Limb (tissue), 2 donors: ENCODE results near the gene ZNF783.
"Not testable (repeated sequence)": the region's sequence is repeated elsewhere in the genome, so short reads cannot be mapped to it uniquely, and the experiment has no call there.

Experiments
- DNase-seq, 2 donors: peaks; one replicate each; pipeline ENCODE4 v3.0.0-alpha.2; 2016; ENCODE audit errors: extremely low spot score in 2 of 2

The ZNF783 gene

DNA sequence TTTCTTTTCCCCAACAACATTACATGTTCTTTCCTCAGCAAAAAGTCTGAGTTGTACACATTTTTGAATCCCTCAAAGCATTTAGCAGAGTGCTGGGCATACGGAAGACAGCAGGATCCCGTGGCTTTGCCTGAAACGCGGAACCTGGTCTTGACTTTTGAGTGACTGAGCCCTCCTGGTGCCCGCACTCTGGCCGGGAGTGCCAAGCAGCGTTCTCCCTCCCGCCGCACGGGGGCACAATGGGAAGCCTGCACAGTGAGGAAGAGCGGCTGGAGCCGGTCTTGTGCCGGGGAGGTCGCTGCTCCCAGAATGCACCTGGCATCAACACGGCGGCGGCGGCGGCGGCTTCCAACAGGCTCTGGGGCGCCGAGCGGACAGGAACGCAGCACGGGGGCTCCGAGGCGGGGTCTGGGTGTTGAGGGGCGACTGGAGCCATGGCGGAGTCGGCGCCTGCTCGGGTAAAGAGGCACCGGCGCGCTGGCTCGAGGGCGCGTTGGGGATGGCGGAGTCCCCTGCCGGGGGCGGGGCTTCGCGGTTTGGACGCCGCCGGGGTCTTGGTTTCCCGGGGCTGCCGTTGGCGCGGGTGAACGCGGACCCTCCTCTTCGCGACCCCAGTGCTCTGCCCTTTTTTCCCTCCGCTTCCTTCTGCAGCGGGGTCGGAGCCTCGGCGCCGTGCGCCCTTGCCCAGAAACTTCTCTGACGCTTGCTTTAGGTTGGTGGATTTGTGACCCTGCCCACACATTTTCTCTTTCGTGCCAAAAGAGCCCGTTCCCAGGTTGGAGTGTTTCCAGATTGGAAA lies 22.5 kb upstream of the ZNF783 start, which contains the start of gene ZNF212:
TSS of gene ZNF212 (plus strand) at position 307 of the 799 bp plus-strand sequence. CDS start at position 435, 128 bp downstream.
- DNase-seq = peak; percentile 88 to 92

DNA sequence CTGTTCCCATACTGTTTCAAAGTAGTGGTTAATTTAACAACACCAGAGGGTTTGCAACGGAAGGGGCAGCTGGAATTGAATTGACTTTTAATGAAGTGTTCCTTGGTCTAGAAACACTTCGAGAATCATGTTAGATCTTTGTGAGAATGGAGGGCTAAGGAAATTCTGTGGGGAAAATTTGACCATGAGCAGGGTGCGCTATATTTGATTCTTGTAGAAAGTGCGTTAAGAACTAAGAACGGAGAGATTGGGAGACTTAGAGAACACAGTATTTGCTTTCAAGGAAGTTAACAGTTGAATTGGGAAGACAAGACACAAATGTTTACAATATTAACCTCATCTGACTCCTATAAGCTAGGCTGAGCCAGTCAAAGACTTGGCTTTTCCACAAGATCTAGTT lies 21.4 kb upstream of the ZNF783 start:
- no peak for DNase-seq

DNA sequence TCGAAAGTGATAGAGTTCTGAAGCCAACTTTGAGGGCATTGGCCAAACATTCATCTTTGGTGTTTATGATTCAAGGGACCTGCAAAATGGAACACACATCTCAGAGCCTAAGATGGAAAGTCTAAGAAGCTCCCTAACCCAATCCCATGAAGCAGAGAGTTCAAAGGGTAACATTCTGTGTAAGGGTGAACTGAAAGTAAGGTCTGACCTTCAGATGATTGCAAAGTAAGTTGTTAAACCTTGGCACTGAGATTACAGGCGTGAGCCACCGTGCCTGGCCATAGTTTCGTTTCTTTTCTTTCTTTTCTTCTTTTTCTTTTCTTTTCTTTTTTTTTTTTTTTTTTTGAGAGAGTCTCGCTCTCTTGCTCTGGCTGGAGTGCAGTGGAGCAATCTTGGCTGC lies 20.3 kb upstream of the ZNF783 start:
- DNase-seq = no peak

DNA sequence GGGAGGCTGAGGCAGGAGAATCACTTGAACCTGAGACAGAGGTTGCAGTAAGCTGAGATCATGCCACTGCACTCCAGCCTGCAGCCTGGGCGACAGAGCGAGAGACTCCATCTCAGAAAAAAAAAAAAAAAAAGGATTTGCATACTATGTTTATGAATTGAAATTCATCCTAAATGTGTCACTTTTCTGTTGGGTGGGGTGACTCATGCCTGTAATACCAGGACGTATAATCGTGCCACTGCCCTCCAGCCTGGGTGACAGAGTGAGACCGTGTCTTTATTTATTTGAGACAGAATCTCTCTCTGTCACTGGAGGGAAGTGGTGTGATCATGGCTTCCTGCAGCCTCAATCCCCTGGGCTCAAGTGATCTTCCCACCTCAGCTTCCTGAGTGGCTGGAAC lies 16.8 kb upstream of the ZNF783 start:
- DNase-seq = no peak

DNA sequence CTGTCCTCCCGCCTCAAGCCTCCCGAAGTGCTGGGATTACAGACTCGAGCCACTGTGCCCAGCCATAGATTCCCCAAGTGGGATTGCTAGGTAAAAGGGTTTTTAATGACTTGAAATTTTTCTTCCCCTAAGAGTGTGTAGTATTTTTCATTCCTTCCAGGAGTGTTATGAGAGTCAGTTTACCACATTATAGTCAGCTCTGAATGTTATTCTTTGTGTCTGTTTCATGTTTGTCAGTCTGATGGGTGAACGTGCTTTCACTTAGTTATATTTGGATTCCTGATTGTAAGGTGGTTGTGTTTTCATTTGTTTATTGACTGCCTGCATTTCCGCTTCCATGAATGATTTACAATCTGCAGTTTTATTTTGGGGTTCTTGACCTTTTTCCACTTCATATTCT lies 16.3 kb upstream of the ZNF783 start:
- DNase-seq = no peak

DNA sequence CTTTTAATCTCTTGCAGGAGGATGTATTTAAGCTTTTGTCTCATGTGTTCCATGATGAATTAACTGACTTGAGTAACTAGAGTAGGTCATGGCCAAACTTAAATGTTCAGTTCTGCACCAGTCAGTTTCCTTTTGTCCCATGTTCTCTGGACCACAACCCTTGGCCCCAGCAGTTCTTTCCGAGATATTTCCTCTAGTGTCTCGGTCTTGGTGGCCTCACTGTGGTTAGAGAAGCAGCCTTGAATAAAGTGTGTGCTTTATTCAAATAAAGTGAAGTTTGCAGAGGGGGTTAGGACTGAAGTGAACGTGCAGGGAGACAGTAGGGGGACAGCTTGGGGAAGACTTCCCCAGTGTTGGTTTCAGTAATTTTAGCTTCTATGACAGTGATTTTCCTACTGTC lies 13.2 kb upstream of the ZNF783 start:
- DNase-seq = no peak

DNA sequence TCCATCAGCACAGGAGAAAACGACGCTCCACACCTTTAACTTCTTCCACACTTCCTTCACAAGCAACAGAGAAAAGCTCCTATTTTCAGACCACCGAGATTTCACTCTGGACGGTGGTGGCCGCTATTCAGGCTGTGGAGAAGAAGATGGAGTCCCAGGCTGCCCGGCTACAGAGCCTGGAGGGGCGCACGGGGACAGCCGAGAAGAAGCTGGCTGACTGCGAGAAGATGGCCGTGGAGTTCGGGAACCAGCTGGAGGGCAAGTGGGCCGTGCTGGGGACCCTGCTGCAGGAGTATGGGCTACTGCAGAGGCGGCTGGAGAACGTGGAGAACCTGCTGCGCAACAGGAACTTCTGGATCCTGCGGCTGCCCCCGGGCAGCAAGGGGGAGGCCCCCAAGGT lies 11.8 kb upstream of the ZNF783 start:
- not testable (repeated sequence) for DNase-seq

DNA sequence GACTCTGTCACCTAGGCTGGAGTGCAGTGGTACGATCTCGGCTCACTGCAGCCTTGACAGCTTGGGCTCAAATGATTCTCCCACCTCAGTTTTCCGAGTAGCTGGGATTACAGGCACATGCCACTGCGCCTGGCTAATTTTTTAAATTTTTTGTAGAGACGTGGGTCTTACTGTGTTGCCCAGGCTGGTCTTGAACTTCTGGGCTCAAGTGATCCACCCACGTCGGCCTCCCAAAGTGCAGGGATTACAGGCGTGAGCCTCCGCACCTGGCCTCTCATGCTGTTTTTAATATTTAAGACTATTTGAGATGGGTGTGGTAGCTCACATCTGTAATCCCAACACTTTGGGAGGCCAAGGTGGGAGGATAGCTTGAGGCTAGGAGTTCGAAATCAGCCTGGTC lies 10.5 kb upstream of the ZNF783 start:
- DNase-seq = not testable (repeated sequence)

DNA sequence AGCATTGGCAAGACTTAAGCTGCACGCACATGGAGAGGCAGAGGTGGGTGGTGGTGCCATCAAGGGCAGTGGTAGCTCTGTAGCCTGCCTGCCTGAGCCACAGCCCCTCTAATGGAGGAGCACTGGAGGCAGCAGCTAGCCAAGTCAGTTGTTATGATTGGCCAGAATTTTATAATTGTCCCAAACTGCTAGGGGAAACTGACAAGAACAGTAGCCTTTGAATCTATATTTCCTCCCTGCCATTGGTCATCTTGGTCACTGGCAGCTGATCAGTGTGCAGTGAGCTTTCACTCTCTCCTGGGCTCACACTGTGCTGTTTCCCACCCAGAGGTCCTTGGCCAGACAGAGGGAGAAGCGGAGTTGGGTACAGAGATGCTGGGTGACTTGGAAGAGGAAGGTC lies 9.6 kb upstream of the ZNF783 start:
- DNase-seq = no peak

DNA sequence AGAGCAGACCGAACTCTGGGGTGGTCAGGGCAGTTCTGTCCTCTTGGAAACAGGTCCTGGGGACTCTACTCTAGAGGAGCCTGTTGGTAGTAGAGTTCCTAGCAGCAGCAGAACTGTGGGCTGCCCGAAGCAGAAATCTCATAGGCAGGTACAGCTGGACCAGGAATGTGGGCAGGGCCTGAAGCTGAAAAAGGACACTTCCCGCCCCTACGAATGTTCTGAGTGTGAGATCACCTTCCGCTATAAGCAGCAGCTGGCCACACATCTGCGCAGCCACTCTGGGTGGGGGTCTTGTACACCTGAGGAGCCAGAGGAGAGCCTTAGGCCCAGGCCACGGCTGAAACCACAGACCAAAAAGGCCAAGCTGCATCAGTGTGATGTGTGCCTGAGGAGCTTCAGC lies 8.3 kb upstream of the ZNF783 start:
- DNase-seq = no peak

DNA sequence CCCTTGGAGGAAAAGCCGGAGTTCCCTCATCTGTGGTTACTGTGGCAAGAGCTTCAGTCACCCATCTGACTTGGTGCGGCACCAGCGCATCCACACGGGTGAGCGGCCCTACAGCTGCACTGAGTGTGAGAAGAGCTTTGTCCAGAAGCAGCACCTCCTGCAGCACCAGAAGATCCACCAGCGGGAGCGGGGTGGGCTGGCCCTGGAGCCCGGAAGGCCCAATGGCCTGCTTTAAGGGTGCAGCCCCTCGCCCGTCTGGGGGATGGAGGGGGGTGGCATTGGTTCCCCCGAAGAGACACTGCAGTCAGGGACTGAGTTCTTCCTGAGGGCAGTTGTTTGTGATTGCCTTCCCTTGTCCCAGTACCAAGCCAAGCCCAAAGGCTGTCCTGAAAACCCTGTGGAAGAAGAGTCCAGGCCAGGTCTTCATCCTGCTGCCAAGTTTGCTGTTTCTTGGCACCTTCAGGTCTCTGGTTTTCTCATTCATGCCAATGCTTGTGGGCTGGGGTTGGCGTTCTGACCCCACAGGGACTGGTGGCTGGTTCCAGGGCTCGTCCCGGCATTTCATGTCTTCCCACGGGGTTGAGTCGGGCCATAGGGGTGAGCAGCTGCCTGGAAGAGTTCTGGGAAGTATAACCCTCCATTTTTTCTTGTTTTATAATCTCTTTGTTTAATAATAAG lies 7.7 kb upstream of the ZNF783 start:
- no peak for DNase-seq

DNA sequence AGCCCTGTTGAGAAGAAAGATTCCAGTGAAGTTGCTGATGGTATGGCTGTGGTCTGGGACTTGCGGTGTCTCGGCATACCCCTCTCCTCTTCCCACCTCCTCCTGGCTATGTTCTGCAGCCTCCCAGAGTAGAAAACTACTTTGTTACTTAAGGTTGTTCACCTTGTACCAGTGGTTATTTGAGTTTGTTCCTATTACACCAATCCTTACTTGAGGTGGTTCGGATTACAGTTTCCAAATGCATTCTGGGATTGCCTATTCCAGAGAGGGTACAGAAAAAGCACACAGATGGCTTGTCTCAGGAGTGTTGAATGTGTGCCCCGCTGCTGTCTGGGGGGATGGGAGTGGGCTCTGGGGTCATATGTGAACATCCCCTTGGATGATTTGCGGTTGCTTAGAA lies 6.8 kb upstream of the ZNF783 start:
- DNase-seq = no peak

DNA sequence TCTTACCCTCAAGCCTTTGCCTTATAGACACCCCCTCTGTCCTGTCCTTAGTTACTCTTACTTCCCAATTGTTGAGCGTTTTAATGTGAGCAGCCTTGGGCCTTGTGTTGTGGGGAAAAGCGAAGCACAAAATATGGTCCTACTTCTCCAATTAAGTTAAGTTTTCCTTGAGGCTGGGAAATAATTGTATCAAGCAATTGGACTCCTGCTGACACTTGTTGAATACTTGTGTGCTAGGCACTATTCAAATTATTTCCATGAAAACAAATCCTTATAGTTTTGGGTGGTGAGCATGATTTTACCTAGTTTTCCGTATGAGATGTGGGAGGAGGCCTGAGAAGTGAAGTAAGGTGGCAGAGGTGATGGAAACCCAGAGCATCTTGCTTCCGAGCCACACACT lies 5.4 kb upstream of the ZNF783 start:
- DNase-seq = no peak

DNA sequence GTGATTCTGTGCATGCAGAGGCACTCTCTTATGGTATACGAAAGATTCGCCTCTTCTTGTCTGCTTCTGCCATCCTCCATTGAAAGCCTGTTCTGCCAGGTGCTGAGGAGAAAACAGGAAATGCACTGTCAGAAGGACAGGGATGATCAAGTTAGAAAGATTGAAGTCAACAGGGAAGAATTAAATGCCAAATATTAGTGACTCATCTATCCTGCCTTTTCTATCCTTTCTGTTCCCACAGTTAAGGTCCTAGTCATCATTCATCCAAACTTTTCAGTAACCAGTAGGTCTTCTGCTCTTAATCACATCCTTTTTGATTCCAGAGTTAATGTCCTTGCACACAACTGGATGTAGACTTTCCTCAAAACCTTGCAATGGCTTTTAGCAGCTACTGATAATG lies 4.8 kb upstream of the ZNF783 start:
- DNase-seq = no peak

DNA sequence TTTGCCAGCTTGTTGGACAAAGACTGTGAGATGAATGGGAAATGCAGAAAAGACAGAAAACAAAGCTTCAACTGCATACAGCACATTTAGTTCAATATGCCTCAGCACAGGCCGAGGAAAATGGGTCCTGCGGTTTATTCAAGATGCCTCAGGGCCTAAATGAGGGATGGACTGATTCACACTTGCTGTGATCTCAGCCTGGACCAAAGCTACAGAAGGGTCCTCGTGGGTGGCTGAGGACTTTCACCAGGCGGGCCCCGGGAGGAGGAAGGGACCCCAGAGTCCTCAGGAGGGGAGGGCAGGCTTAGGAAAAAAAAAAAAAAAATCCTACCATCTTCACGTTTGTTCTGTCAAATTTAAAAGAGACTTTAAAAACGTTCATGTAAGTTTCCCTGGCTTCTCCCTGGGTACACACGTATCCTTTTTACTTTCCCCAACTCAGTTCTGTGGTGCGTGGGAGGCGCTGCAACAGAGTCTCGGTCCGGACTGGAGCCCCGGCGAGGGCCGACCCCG lies 624 bp upstream of the ZNF783 start:
- peak in 1 of 2 donors; percentile 36 for DNase-seq

DNA sequence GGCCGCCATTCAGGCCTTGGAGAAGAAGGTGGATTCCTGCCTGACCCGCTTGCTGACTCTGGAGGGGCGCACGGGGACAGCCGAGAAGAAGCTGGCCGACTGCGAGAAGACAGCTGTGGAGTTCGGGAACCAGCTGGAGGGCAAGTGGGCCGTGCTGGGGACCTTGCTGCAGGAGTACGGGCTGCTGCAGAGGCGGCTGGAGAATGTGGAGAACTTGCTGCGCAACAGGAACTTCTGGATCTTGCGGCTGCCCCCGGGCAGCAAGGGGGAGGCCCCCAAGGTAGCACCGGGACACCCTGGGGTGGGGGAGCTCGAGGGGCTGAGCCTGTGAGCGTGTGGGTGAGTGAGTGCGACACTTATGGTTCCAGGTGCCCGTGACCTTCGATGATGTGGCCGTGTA lies 4.5 kb downstream of the ZNF783 start:
- no peak for DNase-seq

DNA sequence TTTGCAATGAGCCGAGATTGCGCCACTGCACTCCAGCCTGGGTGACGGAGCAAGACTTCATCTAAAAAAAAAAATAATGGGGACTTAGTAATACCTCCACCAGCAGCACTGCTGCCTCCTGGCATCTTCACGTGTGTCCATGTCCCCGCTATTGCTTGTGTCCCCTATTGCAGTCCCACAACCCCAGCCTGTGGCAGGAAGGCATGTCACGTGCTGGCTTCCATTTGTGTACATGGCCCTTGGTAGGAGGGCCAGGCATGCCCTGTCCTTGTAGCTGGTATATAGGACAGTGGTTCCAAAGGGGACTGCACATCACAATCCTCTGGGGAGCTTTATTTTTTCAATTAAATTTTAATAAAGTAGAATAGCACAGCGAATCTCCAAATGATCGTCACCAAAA lies 5.7 kb downstream of the ZNF783 start:
- no peak for DNase-seq

DNA sequence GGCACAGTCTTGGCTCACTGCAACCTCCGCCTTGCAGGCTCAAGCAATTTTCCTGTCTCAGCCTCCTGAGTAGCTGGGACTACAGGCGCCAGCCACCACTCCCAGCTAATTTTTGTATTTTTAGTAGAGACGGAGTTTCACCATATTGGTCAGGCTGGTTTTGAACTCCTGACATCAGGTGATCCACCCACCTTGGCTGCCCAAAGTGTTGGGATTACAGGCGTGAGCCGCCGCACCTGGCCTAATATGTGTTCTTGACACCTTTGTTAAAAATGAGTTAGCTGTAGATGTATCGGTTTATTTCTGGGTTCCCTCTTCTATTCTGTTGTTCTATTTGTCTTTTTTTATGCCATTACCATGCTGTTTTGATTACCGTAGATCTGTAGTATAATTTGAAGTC lies 12.4 kb downstream of the ZNF783 start:
- not testable (repeated sequence) for DNase-seq

DNA sequence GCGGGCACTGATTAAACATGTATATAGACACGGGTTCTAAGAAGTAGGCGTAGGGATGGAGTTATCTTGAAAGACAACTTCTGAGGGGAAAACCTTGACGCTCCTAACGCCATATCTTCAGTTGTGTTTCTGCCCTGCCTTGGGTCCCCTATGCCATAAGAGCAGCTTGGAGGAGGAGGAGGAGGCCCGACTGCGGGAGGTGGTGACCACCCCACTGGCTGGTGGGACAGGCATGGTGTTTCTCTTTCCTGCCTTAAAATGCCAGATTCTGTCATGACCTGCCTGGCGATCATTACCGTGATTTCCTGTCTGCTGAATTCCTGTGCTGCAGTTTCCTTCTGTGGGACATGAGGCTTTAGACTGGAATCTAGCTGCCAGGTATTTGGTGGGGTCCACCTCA lies 15.9 kb downstream of the ZNF783 start:
- DNase-seq = no peak

DNA sequence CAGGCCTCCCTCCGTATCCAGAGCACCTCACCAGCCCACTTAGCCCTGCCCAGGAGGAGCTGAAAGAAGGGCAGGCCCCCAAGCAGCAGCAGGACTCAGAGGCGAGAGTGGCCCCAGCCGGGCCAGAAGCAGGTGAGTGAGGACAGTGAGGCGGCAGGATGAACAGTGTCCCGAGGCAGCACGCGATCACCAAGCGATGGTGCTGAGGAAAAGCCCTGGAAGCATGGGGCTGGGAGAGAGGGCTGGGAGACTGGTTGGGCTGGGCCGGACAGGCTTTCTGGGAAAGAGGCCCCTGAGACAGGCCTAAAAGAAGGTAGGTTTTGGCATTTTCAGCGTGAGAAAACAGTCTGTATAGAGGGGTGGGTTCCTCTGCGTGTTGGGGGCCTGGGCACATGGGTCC lies 16.4 kb downstream of the ZNF783 start:
- DNase-seq = no peak

DNA sequence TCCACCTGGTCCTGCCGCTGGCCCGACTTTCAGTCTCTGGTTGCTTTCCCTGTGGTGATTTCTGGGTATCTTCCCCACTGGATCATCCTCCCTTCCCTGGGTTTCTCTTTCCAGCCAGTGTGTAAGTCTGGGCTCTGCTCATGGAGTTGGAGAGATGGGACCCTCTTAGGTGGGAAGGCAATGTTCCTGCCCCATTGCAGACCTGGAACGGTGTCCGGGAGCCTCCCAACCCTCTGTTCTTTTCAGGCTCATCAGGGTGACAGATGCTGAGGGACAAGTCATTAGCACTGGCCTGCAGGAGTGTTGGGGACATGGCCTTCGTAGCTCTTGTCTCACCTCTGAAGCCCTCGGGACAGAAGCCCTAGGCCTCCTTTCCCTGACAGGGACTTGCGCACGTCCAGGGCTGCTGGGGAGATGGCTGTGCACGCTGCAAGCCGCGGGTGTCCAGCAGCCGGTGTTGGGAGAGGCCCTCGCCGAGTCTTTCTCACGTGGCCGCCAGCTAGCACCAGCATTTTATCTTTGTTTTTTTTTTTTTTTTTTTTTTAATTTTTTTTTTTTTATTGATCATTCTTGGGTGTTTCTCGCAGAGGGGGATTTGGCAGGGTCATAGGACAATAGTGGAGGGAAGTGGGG lies 17.2 kb downstream of the ZNF783 start:
- DNase-seq = no peak

DNA sequence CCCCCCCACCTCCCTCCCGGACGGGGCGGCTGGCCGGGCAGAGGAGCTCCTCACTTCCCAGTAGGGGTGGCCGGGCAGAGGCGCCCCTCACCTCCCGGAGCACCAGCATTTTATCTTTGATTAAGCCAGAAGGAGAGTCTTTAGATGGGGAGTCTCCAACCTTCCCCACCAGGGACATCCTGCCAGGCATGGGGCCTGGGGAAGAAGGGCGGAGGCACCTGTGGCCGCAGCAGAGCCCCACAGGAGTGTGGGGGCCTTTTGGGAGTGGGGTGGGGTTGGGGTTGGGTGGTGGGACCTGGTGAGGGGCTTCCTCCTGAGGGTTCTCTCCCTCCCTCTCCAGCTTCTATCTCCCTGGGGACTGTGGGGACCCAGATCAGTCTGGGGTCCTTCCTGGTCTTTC lies 18.2 kb downstream of the ZNF783 start:
- no peak for DNase-seq
